ENCODE measurements around the gene PRX. TPM values are rescaled to one million over a fixed set of nuclear protein-coding genes. Genes with fewer than 3 reads are reported as not detected.

PRX gene
- total and polyA plus RNA-seq, 9 of the 15 experiments (the other 6 are each of a cell fraction or from before 2014, with no cell fraction given): 0.65 to 3.5 (median 1.7) TPM; not detected in 2

GRCh38 chr19:40415768-40416167 is 2.6 kb upstream of the PRX start (continued):
- TF ChIP-seq NEUROD1 (IDR thresholded peaks at IDR 0.05; ENCODE audit: borderline replicate concordance, low read depth, low read length, partially characterized antibody) (no peak), CBX1 (IDR thresholded peaks at IDR 0.05; ENCODE audit: low read depth) (peak; percentile 94), HDAC2 (IDR thresholded peaks at IDR 0.05) (peak; percentile 94), ZNF24 (IDR thresholded peaks at IDR 0.05) (no peak), DIDO1 (tag; IDR thresholded peaks at IDR 0.05; ENCODE audit: low read depth) (no peak), GABPA (tag; conservative IDR thresholded peaks at IDR 0.05; ENCODE audit: low read depth) (no peak), CBFB (CRISPR knock-in tag; IDR thresholded peaks at IDR 0.05) (no peak), ZFP36 (IDR thresholded peaks at IDR 0.05; ENCODE audit: low read depth, low read length, partially characterized antibody) (peak; percentile 100), ZNF121 (CRISPR knock-in tag; conservative IDR thresholded peaks at IDR 0.05) (no peak), ZNF766 (CRISPR knock-in tag; conservative IDR thresholded peaks at IDR 0.05) (no peak), RFX1 (IDR thresholded peaks at IDR 0.05) (no peak), ATF2 (CRISPR knock-in tag; IDR thresholded peaks at IDR 0.05) (no peak), PTTG1 (tag; IDR thresholded peaks at IDR 0.05; ENCODE audit: low read depth) (no peak), XRCC5 (IDR thresholded peaks at IDR 0.05; ENCODE audit: low read depth, low read length) (0 out of 2 replicates have a peak, but pooled peaks have one; percentile 30), JUN (IDR thresholded peaks at IDR 0.05; ENCODE audit: borderline replicate concordance, low read depth, low read length) (no peak), JUN (CRISPR knock-in tag; IDR thresholded peaks at IDR 0.05; ENCODE audit: borderline replicate concordance) (no peak), POLR2B (IDR thresholded peaks at IDR 0.05; ENCODE audit: low read depth, partially characterized antibody) (no peak), SREBF1 (IDR thresholded peaks at IDR 0.05; ENCODE audit: borderline replicate concordance, low read depth, low read length) (no peak), ZNF12 (CRISPR knock-in tag; IDR thresholded peaks at IDR 0.05) (0 out of 2 replicates have a peak, but pooled peaks have one; percentile 39), FOXJ2 (tag; IDR thresholded peaks at IDR 0.05) (no peak)
- TF ChIP-seq, protein P1, sequence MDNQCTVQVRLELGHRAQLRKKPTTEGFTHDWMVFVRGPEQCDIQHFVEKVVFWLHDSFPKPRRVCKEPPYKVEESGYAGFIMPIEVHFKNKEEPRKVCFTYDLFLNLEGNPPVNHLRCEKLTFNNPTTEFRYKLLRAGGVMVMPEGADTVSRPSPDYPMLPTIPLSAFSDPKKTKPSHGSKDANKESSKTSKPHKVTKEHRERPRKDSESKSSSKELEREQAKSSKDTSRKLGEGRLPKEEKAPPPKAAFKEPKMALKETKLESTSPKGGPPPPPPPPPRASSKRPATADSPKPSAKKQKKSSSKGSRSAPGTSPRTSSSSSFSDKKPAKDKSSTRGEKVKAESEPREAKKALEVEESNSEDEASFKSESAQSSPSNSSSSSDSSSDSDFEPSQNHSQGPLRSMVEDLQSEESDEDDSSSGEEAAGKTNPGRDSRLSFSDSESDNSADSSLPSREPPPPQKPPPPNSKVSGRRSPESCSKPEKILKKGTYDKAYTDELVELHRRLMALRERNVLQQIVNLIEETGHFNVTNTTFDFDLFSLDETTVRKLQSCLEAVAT (IDR thresholded peaks at IDR 0.05): peak in 1 of 2 experiments; percentile 14; a peak in 1 of 4 replicates
- TF ChIP-seq, protein P2, sequence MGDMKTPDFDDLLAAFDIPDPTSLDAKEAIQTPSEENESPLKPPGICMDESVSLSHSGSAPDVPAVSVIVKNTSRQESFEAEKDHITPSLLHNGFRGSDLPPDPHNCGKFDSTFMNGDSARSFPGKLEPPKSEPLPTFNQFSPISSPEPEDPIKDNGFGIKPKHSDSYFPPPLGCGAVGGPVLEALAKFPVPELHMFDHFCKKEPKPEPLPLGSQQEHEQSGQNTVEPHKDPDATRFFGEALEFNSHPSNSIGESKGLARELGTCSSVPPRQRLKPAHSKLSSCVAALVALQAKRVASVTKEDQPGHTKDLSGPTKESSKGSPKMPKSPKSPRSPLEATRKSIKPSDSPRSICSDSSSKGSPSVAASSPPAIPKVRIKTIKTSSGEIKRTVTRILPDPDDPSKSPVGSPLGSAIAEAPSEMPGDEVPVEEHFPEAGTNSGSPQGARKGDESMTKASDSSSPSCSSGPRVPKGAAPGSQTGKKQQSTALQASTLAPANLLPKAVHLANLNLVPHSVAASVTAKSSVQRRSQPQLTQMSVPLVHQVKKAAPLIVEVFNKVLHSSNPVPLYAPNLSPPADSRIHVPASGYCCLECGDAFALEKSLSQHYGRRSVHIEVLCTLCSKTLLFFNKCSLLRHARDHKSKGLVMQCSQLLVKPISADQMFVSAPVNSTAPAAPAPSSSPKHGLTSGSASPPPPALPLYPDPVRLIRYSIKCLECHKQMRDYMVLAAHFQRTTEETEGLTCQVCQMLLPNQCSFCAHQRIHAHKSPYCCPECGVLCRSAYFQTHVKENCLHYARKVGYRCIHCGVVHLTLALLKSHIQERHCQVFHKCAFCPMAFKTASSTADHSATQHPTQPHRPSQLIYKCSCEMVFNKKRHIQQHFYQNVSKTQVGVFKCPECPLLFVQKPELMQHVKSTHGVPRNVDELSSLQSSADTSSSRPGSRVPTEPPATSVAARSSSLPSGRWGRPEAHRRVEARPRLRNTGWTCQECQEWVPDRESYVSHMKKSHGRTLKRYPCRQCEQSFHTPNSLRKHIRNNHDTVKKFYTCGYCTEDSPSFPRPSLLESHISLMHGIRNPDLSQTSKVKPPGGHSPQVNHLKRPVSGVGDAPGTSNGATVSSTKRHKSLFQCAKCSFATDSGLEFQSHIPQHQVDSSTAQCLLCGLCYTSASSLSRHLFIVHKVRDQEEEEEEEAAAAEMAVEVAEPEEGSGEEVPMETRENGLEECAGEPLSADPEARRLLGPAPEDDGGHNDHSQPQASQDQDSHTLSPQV (IDR thresholded peaks at IDR 0.05): no peak
- TF ChIP-seq, protein P3, sequence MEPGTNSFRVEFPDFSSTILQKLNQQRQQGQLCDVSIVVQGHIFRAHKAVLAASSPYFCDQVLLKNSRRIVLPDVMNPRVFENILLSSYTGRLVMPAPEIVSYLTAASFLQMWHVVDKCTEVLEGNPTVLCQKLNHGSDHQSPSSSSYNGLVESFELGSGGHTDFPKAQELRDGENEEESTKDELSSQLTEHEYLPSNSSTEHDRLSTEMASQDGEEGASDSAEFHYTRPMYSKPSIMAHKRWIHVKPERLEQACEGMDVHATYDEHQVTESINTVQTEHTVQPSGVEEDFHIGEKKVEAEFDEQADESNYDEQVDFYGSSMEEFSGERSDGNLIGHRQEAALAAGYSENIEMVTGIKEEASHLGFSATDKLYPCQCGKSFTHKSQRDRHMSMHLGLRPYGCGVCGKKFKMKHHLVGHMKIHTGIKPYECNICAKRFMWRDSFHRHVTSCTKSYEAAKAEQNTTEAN (CRISPR knock-in tag; IDR thresholded peaks at IDR 0.05): no peak
